ENCODE results near the gene EFNA1. TPM values are rescaled to one million over a fixed set of nuclear protein-coding genes. Genes with fewer than 3 reads are reported as not detected.

Gene EFNA1
- total RNA-seq, 1 experiment from 2014 or later, result 6.5 TPM

DNA sequence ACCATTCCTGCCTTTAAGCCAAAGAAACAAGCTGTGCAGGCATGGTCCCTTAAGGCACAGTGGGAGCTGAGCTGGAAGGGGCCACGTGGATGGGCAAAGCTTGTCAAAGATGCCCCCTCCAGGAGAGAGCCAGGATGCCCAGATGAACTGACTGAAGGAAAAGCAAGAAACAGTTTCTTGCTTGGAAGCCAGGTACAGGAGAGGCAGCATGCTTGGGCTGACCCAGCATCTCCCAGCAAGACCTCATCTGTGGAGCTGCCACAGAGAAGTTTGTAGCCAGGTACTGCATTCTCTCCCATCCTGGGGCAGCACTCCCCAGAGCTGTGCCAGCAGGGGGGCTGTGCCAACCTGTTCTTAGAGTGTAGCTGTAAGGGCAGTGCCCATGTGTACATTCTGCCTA, 6.6 kb downstream of the EFNA1 start (continued):
- TF ChIP-seq, protein P1, sequence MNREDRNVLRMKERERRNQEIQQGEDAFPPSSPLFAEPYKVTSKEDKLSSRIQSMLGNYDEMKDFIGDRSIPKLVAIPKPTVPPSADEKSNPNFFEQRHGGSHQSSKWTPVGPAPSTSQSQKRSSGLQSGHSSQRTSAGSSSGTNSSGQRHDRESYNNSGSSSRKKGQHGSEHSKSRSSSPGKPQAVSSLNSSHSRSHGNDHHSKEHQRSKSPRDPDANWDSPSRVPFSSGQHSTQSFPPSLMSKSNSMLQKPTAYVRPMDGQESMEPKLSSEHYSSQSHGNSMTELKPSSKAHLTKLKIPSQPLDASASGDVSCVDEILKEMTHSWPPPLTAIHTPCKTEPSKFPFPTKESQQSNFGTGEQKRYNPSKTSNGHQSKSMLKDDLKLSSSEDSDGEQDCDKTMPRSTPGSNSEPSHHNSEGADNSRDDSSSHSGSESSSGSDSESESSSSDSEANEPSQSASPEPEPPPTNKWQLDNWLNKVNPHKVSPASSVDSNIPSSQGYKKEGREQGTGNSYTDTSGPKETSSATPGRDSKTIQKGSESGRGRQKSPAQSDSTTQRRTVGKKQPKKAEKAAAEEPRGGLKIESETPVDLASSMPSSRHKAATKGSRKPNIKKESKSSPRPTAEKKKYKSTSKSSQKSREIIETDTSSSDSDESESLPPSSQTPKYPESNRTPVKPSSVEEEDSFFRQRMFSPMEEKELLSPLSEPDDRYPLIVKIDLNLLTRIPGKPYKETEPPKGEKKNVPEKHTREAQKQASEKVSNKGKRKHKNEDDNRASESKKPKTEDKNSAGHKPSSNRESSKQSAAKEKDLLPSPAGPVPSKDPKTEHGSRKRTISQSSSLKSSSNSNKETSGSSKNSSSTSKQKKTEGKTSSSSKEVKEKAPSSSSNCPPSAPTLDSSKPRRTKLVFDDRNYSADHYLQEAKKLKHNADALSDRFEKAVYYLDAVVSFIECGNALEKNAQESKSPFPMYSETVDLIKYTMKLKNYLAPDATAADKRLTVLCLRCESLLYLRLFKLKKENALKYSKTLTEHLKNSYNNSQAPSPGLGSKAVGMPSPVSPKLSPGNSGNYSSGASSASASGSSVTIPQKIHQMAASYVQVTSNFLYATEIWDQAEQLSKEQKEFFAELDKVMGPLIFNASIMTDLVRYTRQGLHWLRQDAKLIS (CRISPR knock-in tag; IDR thresholded peaks at IDR 0.05; ENCODE audit: borderline replicate concordance), result no peak
- TF ChIP-seq, protein P2, sequence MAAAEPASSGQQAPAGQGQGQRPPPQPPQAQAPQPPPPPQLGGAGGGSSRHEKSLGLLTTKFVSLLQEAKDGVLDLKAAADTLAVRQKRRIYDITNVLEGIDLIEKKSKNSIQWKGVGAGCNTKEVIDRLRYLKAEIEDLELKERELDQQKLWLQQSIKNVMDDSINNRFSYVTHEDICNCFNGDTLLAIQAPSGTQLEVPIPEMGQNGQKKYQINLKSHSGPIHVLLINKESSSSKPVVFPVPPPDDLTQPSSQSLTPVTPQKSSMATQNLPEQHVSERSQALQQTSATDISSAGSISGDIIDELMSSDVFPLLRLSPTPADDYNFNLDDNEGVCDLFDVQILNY (CRISPR knock-in tag; IDR thresholded peaks at IDR 0.05), result no peak
- TF ChIP-seq ZNF219 (CRISPR knock-in tag; IDR thresholded peaks at IDR 0.05; ENCODE audit: borderline replicate concordance), result no peak
- no peak for TF ChIP-seq NFATC4 (CRISPR knock-in tag; IDR thresholded peaks at IDR 0.05)
- TF ChIP-seq SOX15 (CRISPR knock-in tag; IDR thresholded peaks at IDR 0.05), result no peak
- TF ChIP-seq ZBTB21 (CRISPR knock-in tag; IDR thresholded peaks at IDR 0.05; ENCODE audit: borderline replicate concordance), result no peak

DNA sequence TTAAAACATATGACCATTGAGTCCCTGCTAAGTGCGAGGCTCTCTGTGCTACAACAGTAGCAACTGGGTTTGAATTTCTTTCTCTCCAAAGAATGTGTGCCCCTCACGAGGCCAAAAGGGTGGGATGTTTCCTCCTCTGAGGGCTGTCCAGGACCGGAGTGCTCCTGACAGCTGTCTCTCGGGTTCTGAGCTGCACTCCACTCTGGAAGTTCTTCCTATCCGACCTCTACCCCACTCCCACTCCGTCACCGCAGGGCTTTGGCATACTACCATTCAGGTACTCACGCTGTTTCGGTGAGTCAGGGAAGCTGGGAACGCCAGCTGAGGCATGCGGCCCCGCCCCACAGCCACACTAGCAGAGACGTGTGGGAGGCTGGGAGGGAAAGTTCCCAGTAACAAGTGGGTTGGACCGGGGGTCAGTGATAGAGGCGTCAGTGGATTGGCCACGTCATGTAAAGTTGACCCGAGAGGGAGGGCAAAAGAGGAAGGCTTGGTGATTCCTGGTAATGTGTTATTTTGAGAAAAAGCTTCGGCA, 7.3 kb downstream of the EFNA1 start:
- Mint-ChIP-seq H3K27ac (peak overlapping the region; percentile 92), H3K27me3 (ENCODE audit: low read depth) (no peaks in the 10 kb centered on the region; the same call in 1 of the 2 replicates), H3K36me3 (peaks cover 24% of the 10 kb centered on the region), H3K4me3 (peak overlapping the region; percentile 96), H3K9me3 (no peaks in the 10 kb centered on the region), H3K4me1 (peaks cover 24% of the 10 kb centered on the region)
- POLR2A ChIA-PET, result interaction anchor here (0.5 to 0.9 kb wide), 4 partner anchors 10 to 161 kb away, joined by 4 to 5 read pairs (median 4); no protein-coding TSS in a partner anchor
- TF ChIP-seq CREM (CRISPR knock-in tag; IDR thresholded peaks at IDR 0.05) (peak; percentile 12; the same call in 1 of the 2 replicates), GABPB1 (CRISPR knock-in tag; IDR thresholded peaks at IDR 0.05) (0 out of 2 replicates have a peak, but pooled peaks have one; percentile 8)
- TF ChIP-seq, protein P3, sequence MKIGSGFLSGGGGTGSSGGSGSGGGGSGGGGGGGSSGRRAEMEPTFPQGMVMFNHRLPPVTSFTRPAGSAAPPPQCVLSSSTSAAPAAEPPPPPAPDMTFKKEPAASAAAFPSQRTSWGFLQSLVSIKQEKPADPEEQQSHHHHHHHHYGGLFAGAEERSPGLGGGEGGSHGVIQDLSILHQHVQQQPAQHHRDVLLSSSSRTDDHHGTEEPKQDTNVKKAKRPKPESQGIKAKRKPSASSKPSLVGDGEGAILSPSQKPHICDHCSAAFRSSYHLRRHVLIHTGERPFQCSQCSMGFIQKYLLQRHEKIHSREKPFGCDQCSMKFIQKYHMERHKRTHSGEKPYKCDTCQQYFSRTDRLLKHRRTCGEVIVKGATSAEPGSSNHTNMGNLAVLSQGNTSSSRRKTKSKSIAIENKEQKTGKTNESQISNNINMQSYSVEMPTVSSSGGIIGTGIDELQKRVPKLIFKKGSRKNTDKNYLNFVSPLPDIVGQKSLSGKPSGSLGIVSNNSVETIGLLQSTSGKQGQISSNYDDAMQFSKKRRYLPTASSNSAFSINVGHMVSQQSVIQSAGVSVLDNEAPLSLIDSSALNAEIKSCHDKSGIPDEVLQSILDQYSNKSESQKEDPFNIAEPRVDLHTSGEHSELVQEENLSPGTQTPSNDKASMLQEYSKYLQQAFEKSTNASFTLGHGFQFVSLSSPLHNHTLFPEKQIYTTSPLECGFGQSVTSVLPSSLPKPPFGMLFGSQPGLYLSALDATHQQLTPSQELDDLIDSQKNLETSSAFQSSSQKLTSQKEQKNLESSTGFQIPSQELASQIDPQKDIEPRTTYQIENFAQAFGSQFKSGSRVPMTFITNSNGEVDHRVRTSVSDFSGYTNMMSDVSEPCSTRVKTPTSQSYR (CRISPR knock-in tag; IDR thresholded peaks at IDR 0.05), result no peak
- ATAC-seq (peak; percentile 7), DNase-seq (ENCODE audit: low spot score) (peak; percentile 50)
- CTCF ChIA-PET, result interaction anchor here (1.0 to 4.5 kb wide), 8 partner anchors 10 to 117 kb away, joined by 3 to 66 read pairs (median 12); partner anchors contain the start of gene KRTCAP2

DNA sequence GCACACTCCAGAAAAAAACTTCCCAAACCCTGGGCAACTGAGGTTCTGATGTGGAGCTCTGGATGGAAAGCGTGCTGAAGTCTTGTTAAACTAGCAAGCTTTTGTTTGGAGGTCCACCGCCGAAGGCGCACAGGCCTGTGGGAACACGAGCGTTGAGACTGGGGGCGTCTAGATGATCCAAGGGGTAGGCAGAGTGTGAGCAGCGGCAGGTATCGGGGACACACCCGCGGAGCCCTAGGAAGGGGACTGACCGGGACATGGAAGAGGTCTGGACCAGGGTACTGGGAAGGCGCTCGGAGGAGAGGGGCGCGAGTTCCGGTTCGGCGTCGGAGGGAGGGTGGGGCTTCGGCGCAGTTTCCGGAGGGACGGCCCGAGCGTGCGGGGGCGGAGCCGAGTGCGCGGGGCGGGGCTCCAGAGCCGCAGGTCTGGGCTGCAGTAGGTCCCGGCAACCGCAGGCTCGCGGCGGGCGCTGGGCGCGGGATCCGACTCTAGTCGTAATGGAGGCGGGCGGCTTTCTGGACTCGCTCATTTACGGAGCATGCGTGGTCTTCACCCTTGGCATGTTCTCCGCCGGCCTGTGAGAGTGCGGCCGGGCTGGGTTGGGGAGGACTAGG, 7.8 kb downstream of the EFNA1 start, which contains the start of gene SLC50A1:
TSS of gene SLC50A1 (plus strand) at position 438 of the 614 bp plus-strand sequence. CDS start at position 498, 60 bp downstream.
- DNase-seq (ENCODE audit: low spot score), result peak; percentile 97
- CTCF ChIA-PET, result interaction anchor here (1.0 to 4.5 kb wide), 9 partner anchors 10 to 116 kb away, joined by 3 to 66 read pairs (median 11); partner anchors contain the start of gene KRTCAP2
- Mint-ChIP-seq H3K9me3 (no peaks in the 10 kb centered on the region), H3K4me1 (peaks cover 21% of the 10 kb centered on the region), H3K36me3 (peaks cover 24% of the 10 kb centered on the region), H3K27me3 (ENCODE audit: low read depth) (peaks cover under 1% of the 10 kb centered on the region; the same call in 1 of the 2 replicates), H3K4me3 (peak within 1 kb of the TSS; percentile 96), H3K27ac (peak within 1 kb of the TSS; percentile 96)
- peak; percentile 87 for ATAC-seq
- POLR2A ChIA-PET, result interaction anchor here (0.6 to 1.1 kb wide), 6 partner anchors 11 to 1141 kb away, joined by 3 to 5 read pairs (median 4); no protein-coding TSS in a partner anchor
- TF ChIP-seq, protein P4, sequence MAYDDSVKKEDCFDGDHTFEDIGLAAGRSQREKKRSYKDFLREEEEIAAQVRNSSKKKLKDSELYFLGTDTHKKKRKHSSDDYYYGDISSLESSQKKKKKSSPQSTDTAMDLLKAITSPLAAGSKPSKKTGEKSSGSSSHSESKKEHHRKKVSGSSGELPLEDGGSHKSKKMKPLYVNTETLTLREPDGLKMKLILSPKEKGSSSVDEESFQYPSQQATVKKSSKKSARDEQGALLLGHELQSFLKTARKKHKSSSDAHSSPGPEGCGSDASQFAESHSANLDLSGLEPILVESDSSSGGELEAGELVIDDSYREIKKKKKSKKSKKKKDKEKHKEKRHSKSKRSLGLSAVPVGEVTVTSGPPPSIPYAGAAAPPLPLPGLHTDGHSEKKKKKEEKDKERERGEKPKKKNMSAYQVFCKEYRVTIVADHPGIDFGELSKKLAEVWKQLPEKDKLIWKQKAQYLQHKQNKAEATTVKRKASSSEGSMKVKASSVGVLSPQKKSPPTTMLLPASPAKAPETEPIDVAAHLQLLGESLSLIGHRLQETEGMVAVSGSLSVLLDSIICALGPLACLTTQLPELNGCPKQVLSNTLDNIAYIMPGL (CRISPR knock-in tag; IDR thresholded peaks at IDR 0.05), result peak; percentile 65; the same call in 1 of the 2 replicates
- peak; percentile 85; the same call in 1 of the 2 replicates for TF ChIP-seq ZNF232 (CRISPR knock-in tag; IDR thresholded peaks at IDR 0.05)
- 0 out of 2 replicates have a peak, but pooled peaks have one; percentile 68 for TF ChIP-seq CREM (CRISPR knock-in tag; IDR thresholded peaks at IDR 0.05)
- no peak for TF ChIP-seq SMAD4 (CRISPR knock-in tag; IDR thresholded peaks at IDR 0.05)
- no peak for TF ChIP-seq FOXK1 (CRISPR knock-in tag; IDR thresholded peaks at IDR 0.05)
- no peak for TF ChIP-seq ZNF671 (CRISPR knock-in tag; IDR thresholded peaks at IDR 0.05)
- TF ChIP-seq ETV6 (CRISPR knock-in tag; IDR thresholded peaks at IDR 0.05), result peak; percentile 82
- TF ChIP-seq, protein P5, sequence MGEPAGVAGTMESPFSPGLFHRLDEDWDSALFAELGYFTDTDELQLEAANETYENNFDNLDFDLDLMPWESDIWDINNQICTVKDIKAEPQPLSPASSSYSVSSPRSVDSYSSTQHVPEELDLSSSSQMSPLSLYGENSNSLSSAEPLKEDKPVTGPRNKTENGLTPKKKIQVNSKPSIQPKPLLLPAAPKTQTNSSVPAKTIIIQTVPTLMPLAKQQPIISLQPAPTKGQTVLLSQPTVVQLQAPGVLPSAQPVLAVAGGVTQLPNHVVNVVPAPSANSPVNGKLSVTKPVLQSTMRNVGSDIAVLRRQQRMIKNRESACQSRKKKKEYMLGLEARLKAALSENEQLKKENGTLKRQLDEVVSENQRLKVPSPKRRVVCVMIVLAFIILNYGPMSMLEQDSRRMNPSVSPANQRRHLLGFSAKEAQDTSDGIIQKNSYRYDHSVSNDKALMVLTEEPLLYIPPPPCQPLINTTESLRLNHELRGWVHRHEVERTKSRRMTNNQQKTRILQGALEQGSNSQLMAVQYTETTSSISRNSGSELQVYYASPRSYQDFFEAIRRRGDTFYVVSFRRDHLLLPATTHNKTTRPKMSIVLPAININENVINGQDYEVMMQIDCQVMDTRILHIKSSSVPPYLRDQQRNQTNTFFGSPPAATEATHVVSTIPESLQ (CRISPR knock-in tag; IDR thresholded peaks at IDR 0.05), result no peak
- no peak for TF ChIP-seq ZNF317 (CRISPR knock-in tag; IDR thresholded peaks at IDR 0.05; ENCODE audit: borderline replicate concordance, low read depth)
- 0 out of 2 replicates have a peak, but pooled peaks have one; percentile 29 for TF ChIP-seq ZBTB21 (CRISPR knock-in tag; IDR thresholded peaks at IDR 0.05; ENCODE audit: borderline replicate concordance)
- TF ChIP-seq GRHL2 (CRISPR knock-in tag; IDR thresholded peaks at IDR 0.05; ENCODE audit: insufficient replicate concordance, severe bottlenecking), result no peak

Measured in WTC11 (cell line).